ENCODE data around the gene TIMP2.

GRCh38 chr17:78888941-78889518, 36.2 kb downstream of the TIMP2 start:
- TF ChIP-seq CTCF (IDR thresholded peaks at IDR 0.05 in 2 of 3, conservative IDR thresholded peaks at IDR 0.05 in 1 of 3; ENCODE audit: borderline replicate concordance in 1 of 3, insufficient read depth in 1 of 3, low read depth in 2 of 3, low read length in 2 of 3) (no peak), ZNF274 (IDR thresholded peaks at IDR 0.05; ENCODE audit: low read depth, low read length) (no peak), SRF (IDR thresholded peaks at IDR 0.05; ENCODE audit: low read depth) (no peak), RAD21 (IDR thresholded peaks at IDR 0.05; ENCODE audit: low read depth) (no peak), FOSL1 (IDR thresholded peaks at IDR 0.05; ENCODE audit: low read depth) (no peak), MAX (IDR thresholded peaks at IDR 0.05) (no peak), ZFX (IDR thresholded peaks at IDR 0.05) (no peak), SP1 (IDR thresholded peaks at IDR 0.05; ENCODE audit: low read depth) (no peak), EZH2phosphoT487 (IDR thresholded peaks at IDR 0.05; ENCODE audit: borderline replicate concordance) (no peak), POLR2AphosphoS5 (IDR thresholded peaks at IDR 0.05; ENCODE audit: low read depth, low read length) (no peak), SIN3A (IDR thresholded peaks at IDR 0.05; ENCODE audit: low read depth) (no peak), ATF3 (IDR thresholded peaks at IDR 0.05) (no peak)

Data from HCT116 (cell line).